GM23338 (cell line): ENCODE measurements around the gene MACIR.
"Not testable (repeated sequence)": the region's sequence is repeated elsewhere in the genome, so short reads cannot be mapped to it uniquely, and the experiment has no call there.

Source experiments
- EZH2 ChIP-seq: fragments of 200-600 bp; sonication (generic); IDR thresholded peaks from one replicate; pipeline ENCODE4 v1.8.0; 2017; ENCODE audit warnings: antibody characterized with exemption, mild to moderate bottlenecking, low read depth; ENCODE audit not compliant: unreplicated experiment
- EZH2phosphoT487 ChIP-seq: fragments of 200-600 bp; sonication (generic); IDR thresholded peaks from one replicate; pipeline ENCODE4 v1.8.1; 2018; ENCODE audit warnings: antibody characterized with exemption; ENCODE audit not compliant: unreplicated experiment
- POLR2AphosphoS5 ChIP-seq: IDR thresholded peaks from 2 replicates; pipeline ENCODE4 v1.6.1; 2016; ENCODE audit warnings: antibody characterized with exemption, low read depth
- REST ChIP-seq: IDR thresholded peaks from one replicate; pipeline ENCODE4 v1.6.1; 2018; ENCODE audit warnings: antibody characterized with exemption; ENCODE audit not compliant: unreplicated experiment
- STAT1 ChIP-seq: IDR thresholded peaks from one replicate; pipeline ENCODE4 v1.6.1; 2016; ENCODE audit warnings: antibody characterized with exemption; ENCODE audit not compliant: unreplicated experiment
- ZNF114 ChIP-seq: fragments of 250-450 bp; sonication (Bioruptor Pico); IDR thresholded peaks from 2 replicates; pipeline ENCODE4 v1.5.0; 2020; ENCODE audit warnings: mild to moderate bottlenecking, moderate library complexity
- TF ChIP-seq, protein P1 (sequence below), 2 experiments: fragments of 200-600 bp in 1 of 2; sonication (generic) in 1 of 2; conservative IDR thresholded peaks; 2 replicates each; pipeline versions ENCODE4 v1.5.1 to v1.6.1; 2016 to 2017; ENCODE audit warnings: antibody characterized with exemption in 2 of 2, low read depth in 2 of 2, mild to moderate bottlenecking in 2 of 2, moderate library complexity in 1 of 2

DNA sequence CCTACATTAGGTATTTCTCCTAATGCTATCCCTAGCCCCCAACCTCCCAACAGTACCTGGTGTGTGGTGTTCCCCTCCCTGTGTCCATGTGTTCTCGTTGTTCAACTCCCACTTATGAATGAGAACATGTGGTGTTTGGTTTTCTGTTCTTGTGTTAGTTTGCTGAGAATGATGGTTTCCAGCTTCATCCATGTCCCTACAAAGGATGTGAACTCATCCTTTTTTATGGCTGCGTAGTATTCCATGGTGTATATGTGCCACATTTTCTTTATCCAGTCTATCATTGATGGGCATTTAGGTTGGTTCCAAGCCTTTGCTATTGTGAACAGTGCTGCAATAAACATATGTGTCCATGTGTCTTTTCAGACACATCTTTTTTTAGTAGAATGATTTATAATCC lies 39.5 kb upstream of the MACIR start:
- TF ChIP-seq, protein P1, sequence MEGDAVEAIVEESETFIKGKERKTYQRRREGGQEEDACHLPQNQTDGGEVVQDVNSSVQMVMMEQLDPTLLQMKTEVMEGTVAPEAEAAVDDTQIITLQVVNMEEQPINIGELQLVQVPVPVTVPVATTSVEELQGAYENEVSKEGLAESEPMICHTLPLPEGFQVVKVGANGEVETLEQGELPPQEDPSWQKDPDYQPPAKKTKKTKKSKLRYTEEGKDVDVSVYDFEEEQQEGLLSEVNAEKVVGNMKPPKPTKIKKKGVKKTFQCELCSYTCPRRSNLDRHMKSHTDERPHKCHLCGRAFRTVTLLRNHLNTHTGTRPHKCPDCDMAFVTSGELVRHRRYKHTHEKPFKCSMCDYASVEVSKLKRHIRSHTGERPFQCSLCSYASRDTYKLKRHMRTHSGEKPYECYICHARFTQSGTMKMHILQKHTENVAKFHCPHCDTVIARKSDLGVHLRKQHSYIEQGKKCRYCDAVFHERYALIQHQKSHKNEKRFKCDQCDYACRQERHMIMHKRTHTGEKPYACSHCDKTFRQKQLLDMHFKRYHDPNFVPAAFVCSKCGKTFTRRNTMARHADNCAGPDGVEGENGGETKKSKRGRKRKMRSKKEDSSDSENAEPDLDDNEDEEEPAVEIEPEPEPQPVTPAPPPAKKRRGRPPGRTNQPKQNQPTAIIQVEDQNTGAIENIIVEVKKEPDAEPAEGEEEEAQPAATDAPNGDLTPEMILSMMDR (conservative IDR thresholded peaks at IDR 0.05; ENCODE audit: low read depth in 2 of 2), result not testable (repeated sequence)
- TF ChIP-seq POLR2AphosphoS5, REST, EZH2phosphoT487, EZH2, STAT1, ZNF114: not testable (repeated sequence)
